IPS-18a (cell line): Measurements from ENCODE around the gene INPP5D.
"Not testable (repeated sequence)": the region's sequence is repeated elsewhere in the genome, so short reads cannot be mapped to it uniquely, and the experiment has no call there.

ENCODE experiments used
- H3K27ac ChIP-seq: one replicate; pipeline ENCODE4 v1.5.1; 2013; ENCODE audit warnings: low read length
- H3K27me3 ChIP-seq: one replicate; pipeline ENCODE4 v1.6.1; 2013; ENCODE audit warnings: mild to moderate bottlenecking, low read length; ENCODE audit not compliant: control insufficient read depth, insufficient read depth
- H3K36me3 ChIP-seq: one replicate; pipeline ENCODE4 v1.6.1; 2013; ENCODE audit warnings: low read depth, low read length; ENCODE audit not compliant: control insufficient read depth
- H3K4me1 ChIP-seq: one replicate; pipeline ENCODE4 v1.6.1; 2013; ENCODE audit warnings: low read depth, low read length; ENCODE audit not compliant: control insufficient read depth
- H3K4me3 ChIP-seq: one replicate; pipeline ENCODE4 v1.5.1; 2013; ENCODE audit warnings: low read length
- H3K9ac ChIP-seq: one replicate; pipeline ENCODE4 v1.6.1; 2013; ENCODE audit warnings: mild to moderate bottlenecking, low read length, moderate library complexity
- H3K9me3 ChIP-seq: one replicate; pipeline ENCODE4 v1.6.1; 2013; ENCODE audit warnings: low read depth, low read length; ENCODE audit not compliant: control insufficient read depth

Gene INPP5D

DNA sequence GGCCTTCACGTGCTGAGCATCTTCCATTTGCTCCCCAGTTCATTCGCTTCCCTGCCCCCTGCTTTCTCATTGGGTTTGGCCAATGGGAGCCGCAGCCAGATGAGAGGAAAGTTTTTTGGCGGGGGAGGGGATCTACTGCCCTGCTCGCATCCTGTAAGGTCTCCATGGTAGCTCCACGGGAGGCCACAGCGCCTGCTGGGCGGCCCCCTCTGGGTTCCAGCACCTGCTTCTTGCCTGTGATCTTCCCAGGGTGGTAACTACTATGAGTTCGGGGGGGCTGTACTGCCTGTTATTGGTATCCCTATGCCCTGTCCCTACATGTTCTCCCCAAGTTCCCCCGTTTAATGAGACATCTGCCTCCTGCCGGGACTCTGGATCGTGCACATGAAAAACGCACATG lies 57.2 kb downstream of the INPP5D start:
- no peak overlapping the region for H3K9ac ChIP-seq
- no peak overlapping the region for H3K4me3 ChIP-seq

GRCh38 chr2:233117811-233118647 lies 57.9 kb downstream of the INPP5D start:
- Histone ChIP-seq H3K36me3 (no peaks in the 10 kb centered on the region), H3K27ac (no peak overlapping the region), H3K27me3 (no peaks in the 10 kb centered on the region), H3K9ac (no peak overlapping the region), H3K9me3 (no peaks in the 10 kb centered on the region), H3K4me1 (no peaks in the 10 kb centered on the region), H3K4me3 (no peak overlapping the region)

More for the DNA sequence above, 57.2 kb downstream of the INPP5D start:
- no peaks in the 10 kb centered on the region for H3K9me3 ChIP-seq
- H3K36me3 ChIP-seq = no peaks in the 10 kb centered on the region
- no peaks in the 10 kb centered on the region for H3K27me3 ChIP-seq
- H3K27ac ChIP-seq = no peak overlapping the region
- H3K4me1 ChIP-seq = no peaks in the 10 kb centered on the region

- H3K4me1 ChIP-seq = no peaks in the 10 kb centered on the region
- H3K9ac ChIP-seq = no peak overlapping the region
- no peak overlapping the region for H3K27ac ChIP-seq
These were observed 58.5 kb downstream of the INPP5D start for GRCh38 chr2:233118648-233119000.

DNA sequence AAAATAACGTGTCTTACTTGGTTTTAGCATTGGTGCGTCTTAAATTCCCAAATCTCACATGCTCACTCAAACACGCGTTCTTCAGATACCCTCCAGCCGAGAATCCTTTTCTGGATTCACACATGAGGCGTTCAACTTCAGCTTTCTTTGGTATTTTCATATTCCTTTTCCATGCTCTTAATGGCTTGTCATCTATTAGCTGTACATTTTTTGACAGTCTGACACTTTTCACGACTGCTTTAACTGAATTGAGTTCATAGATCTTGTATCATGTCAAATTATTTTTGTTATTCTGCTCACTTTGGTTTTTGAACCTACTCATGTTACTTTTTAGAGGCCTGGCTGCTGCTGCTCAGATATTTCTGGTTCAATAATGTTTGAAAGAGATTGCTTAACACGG lies 59.0 kb downstream of the INPP5D start:
- no peaks in the 10 kb centered on the region for H3K27me3 ChIP-seq
- H3K9ac ChIP-seq = no peak overlapping the region
- no peaks in the 10 kb centered on the region for H3K4me1 ChIP-seq
- no peaks in the 10 kb centered on the region for H3K36me3 ChIP-seq
- no peak overlapping the region for H3K4me3 ChIP-seq
- H3K27ac ChIP-seq = no peak overlapping the region
- no peaks in the 10 kb centered on the region for H3K9me3 ChIP-seq

More at GRCh38 chr2:233118648-233119000, 58.5 kb downstream of the INPP5D start:
- no peak overlapping the region for H3K4me3 ChIP-seq
- no peaks in the 10 kb centered on the region for H3K27me3 ChIP-seq
- H3K36me3 ChIP-seq = no peaks in the 10 kb centered on the region
- no peaks in the 10 kb centered on the region for H3K9me3 ChIP-seq

GRCh38 chr2:233119806-233120205 lies 59.7 kb downstream of the INPP5D start:
- Histone ChIP-seq H3K9ac (no peak overlapping the region), H3K27me3 (no peaks in the 10 kb centered on the region), H3K36me3 (no peaks in the 10 kb centered on the region), H3K4me3 (no peak overlapping the region), H3K4me1 (no peaks in the 10 kb centered on the region), H3K27ac (no peak overlapping the region), H3K9me3 (no peaks in the 10 kb centered on the region)

DNA sequence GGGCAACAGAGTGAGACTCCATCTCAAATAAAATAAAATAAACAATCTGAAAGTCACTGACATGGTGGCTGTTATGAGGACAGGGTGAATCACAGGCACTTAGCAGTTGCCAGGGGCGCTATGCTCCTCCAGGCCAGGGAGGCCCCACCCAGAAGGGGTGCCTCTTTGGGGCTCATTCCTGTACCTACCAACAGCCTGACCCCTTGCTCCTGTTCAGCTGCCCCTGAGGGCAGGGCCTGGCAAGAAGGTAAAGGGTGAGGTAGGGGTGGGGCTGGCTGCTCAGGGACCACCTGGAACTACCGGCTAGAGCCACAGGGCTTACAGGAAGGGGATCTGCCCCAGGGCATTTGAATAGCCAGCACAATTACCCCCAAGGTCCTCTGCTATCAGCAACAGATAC lies 60.3 kb downstream of the INPP5D start:
- H3K4me1 ChIP-seq = no peaks in the 10 kb centered on the region
- H3K9me3 ChIP-seq = no peaks in the 10 kb centered on the region
- H3K4me3 ChIP-seq = no peak overlapping the region
- H3K9ac ChIP-seq = no peak overlapping the region
- H3K27me3 ChIP-seq = no peaks in the 10 kb centered on the region
- no peak overlapping the region for H3K27ac ChIP-seq
- no peaks in the 10 kb centered on the region for H3K36me3 ChIP-seq

DNA sequence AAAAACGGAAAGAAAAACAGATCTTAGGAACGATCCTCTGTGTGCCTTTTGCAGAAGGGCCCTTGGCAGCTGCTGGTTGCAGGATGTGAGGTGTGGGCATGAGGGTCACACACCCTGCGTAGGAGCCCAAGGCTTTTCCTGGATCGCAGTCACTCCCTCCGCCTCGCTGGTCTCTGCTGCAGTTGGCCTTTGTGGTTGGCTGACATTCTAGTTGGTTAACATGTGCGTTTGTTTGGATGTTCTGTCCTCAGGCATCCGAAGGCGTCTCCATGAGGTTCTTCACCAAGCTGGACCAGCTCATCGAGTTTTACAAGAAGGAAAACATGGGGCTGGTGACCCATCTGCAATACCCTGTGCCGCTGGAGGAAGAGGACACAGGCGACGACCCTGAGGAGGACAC lies 61.7 kb downstream of the INPP5D start:
- H3K4me1 ChIP-seq = no peaks in the 10 kb centered on the region
- no peak overlapping the region for H3K4me3 ChIP-seq
- no peaks in the 10 kb centered on the region for H3K9me3 ChIP-seq
- H3K27ac ChIP-seq = no peak overlapping the region
- no peak overlapping the region for H3K9ac ChIP-seq
- H3K36me3 ChIP-seq = no peaks in the 10 kb centered on the region
- no peaks in the 10 kb centered on the region for H3K27me3 ChIP-seq

DNA sequence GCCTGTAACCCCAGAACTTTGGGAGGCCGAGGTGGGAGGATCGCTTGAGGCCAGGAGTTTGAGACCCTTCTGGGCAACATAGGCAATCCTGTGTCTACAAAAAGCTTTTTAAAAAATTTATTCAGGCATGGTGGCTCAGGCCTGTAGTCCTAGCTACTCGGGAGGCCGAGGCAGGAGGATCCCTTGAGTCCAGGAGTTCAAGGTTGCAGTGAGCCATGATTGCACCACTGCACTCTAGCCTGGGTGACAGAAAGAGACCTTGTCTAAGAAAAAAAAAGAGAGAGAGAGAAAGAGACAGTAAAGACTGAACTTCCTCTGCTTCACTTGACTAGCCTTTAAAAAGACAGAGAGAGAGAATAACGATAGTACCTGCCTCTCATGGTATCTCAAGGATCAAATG lies 62.4 kb downstream of the INPP5D start:
- Histone ChIP-seq H3K4me3 (no peak overlapping the region), H3K27ac (no peak overlapping the region), H3K4me1 (no peaks in the 10 kb centered on the region), H3K27me3 (no peaks in the 10 kb centered on the region), H3K9ac (no peak overlapping the region), H3K9me3 (no peaks in the 10 kb centered on the region), H3K36me3 (no peaks in the 10 kb centered on the region)

DNA sequence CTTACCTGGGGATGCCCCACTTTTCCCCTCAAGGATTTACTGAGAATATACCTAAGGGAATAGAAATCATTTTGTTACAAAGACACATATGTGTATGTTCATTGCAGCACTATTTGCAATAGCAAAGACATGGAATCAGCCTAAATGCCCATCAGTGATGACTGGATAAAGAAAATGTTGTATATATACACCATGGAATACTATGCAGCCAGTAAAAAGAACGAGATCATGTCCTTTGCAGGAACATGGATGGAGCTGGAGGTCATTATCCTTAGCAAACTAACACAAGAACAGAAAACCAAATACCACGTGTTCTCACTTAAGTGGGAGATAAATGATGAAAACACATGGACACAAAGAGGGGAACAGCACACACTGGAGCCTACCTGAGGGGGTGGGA lies 63.4 kb downstream of the INPP5D start:
- not testable (repeated sequence) for H3K4me3 ChIP-seq, H3K27ac ChIP-seq, H3K36me3 ChIP-seq, H3K4me1 ChIP-seq, H3K9ac ChIP-seq, H3K9me3 ChIP-seq, H3K27me3 ChIP-seq

- no peak overlapping the region for H3K9ac ChIP-seq
- no peak overlapping the region for H3K27ac ChIP-seq
- H3K4me3 ChIP-seq = no peak overlapping the region
These were observed 64.4 kb downstream of the INPP5D start for GRCh38 chr2:233124421-233125080.

GRCh38 chr2:233125455-233126065 lies 65.4 kb downstream of the INPP5D start:
- Histone ChIP-seq H3K4me3 (no peak overlapping the region), H3K27me3 (no peaks in the 10 kb centered on the region), H3K9me3 (no peaks in the 10 kb centered on the region), H3K4me1 (no peaks in the 10 kb centered on the region), H3K36me3 (no peaks in the 10 kb centered on the region), H3K27ac (no peak overlapping the region), H3K9ac (no peak overlapping the region)

More at GRCh38 chr2:233124421-233125080, 64.4 kb downstream of the INPP5D start:
- Histone ChIP-seq H3K9me3 (no peaks in the 10 kb centered on the region), H3K27me3 (no peaks in the 10 kb centered on the region), H3K36me3 (no peaks in the 10 kb centered on the region), H3K4me1 (no peaks in the 10 kb centered on the region)
